RWPE2 (cell line): Measurements from ENCODE around the gene MALT1.
"Not testable (repeated sequence)": the region's sequence is repeated elsewhere in the genome, so short reads cannot be mapped to it uniquely, and the experiment has no call there.

Source experiments
- ATAC-seq: fragments of 200-7000 bp; cut with Tn5 transposase; 3 replicates; pipeline ENCODE4 v1.9.1; 2021; ENCODE audit warnings: low read depth
- DNase-seq: peaks from one replicate; pipeline ENCODE4 v3.0.0-alpha.2; 2020; ENCODE audit warnings: low spot score
- H3K27ac ChIP-seq: fragments of 450-650 bp; 2 replicates; pipeline ENCODE4 v1.5.1; 2017; ENCODE audit warnings: mild to moderate bottlenecking; ENCODE audit not compliant: poor library complexity, severe bottlenecking
- H3K27me3 ChIP-seq: fragments of 250-450 bp; sonication (Bioruptor Pico); 2 replicates; pipeline ENCODE4 v1.5.1; 2021; ENCODE audit warnings: mild to moderate bottlenecking, moderate library complexity; ENCODE audit not compliant: insufficient read depth, poor library complexity, severe bottlenecking
- H3K36me3 ChIP-seq: fragments of 250-450 bp; sonication (Bioruptor Pico); 2 replicates; pipeline ENCODE4 v1.5.1; 2020; ENCODE audit warnings: low read depth, mild to moderate bottlenecking, moderate library complexity
- H3K4me1 ChIP-seq: fragments of 250-450 bp; sonication (Bioruptor Pico); 2 replicates; pipeline ENCODE4 v1.5.1; 2021; ENCODE audit warnings: mild to moderate bottlenecking, moderate library complexity; ENCODE audit not compliant: insufficient read depth, poor library complexity, severe bottlenecking
- H3K4me3 ChIP-seq: fragments of 250-450 bp; sonication (Bioruptor Pico); 2 replicates; pipeline ENCODE4 v1.5.1; 2021; ENCODE audit warnings: mild to moderate bottlenecking, moderate library complexity; ENCODE audit not compliant: severe bottlenecking
- H3K9me3 ChIP-seq: fragments of 250-450 bp; sonication (Bioruptor Pico); 2 replicates; pipeline ENCODE4 v1.5.1; 2021; ENCODE audit warnings: mild to moderate bottlenecking, moderate library complexity; ENCODE audit not compliant: severe bottlenecking
- TF ChIP-seq, protein P1 (sequence below): fragments of 450-650 bp; IDR thresholded peaks from one replicate; pipeline ENCODE4 v1.5.1; 2017; ENCODE audit warnings: mild to moderate bottlenecking, moderate library complexity; ENCODE audit not compliant: poor library complexity, severe bottlenecking

Gene MALT1

DNA sequence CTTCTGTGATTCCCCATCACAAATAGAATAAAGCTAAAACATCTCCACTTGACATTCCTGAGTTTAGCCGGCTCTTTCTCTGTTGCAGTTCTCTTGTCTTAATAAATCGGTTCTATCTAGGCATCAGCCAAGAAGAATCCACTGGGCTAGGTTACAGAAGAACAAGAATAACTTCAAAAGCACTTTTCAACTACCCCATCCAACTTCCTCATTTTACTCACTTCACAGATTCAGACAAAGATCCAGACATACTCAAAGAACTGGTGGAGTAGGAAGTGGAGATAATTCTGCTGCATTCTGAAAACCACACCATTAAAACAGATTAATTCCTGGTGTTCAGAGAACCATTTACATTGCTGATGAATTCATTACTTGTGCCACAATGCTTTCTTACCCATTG is 32.8 kb upstream of the MALT1 start:
- Histone ChIP-seq H3K9me3 (no peaks in the 10 kb centered on the region), H3K36me3 (no peaks in the 10 kb centered on the region), H3K27ac (no peak overlapping the region), H3K4me1 (peaks cover 25% of the 10 kb centered on the region), H3K27me3 (no peaks in the 10 kb centered on the region), H3K4me3 (no peak overlapping the region)
- ATAC-seq (no peak), DNase-seq (no peak)
- TF ChIP-seq, protein P1, sequence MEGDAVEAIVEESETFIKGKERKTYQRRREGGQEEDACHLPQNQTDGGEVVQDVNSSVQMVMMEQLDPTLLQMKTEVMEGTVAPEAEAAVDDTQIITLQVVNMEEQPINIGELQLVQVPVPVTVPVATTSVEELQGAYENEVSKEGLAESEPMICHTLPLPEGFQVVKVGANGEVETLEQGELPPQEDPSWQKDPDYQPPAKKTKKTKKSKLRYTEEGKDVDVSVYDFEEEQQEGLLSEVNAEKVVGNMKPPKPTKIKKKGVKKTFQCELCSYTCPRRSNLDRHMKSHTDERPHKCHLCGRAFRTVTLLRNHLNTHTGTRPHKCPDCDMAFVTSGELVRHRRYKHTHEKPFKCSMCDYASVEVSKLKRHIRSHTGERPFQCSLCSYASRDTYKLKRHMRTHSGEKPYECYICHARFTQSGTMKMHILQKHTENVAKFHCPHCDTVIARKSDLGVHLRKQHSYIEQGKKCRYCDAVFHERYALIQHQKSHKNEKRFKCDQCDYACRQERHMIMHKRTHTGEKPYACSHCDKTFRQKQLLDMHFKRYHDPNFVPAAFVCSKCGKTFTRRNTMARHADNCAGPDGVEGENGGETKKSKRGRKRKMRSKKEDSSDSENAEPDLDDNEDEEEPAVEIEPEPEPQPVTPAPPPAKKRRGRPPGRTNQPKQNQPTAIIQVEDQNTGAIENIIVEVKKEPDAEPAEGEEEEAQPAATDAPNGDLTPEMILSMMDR: no peak

DNA sequence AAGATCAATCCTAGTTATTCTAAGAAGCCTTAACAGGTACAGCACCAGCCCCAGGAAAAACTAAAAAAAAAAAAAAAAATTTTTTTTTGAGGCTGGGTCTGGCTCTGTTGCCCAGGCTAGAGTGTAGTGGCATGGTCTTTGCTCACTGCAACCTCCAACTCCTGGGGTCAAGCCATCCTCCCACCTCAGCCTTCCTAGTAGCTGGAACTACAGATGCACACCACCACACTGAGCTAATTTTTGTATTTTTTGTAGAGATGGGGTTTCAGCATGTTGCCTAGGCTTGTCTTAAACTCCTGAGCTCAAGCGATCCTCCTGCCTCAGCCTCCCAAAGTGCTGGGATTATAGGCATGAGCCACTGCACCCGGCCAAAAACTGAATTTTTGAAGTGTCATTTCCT is 32.0 kb upstream of the MALT1 start:
- Histone ChIP-seq H3K27ac (peak overlapping the region; percentile 70), H3K27me3 (no peaks in the 10 kb centered on the region), H3K4me3 (no peak overlapping the region), H3K36me3 (no peaks in the 10 kb centered on the region), H3K4me1 (peaks cover 25% of the 10 kb centered on the region), H3K9me3 (no peaks in the 10 kb centered on the region)
- TF ChIP-seq, protein P1: no peak
- no peak for DNase-seq
- ATAC-seq: no peak

DNA sequence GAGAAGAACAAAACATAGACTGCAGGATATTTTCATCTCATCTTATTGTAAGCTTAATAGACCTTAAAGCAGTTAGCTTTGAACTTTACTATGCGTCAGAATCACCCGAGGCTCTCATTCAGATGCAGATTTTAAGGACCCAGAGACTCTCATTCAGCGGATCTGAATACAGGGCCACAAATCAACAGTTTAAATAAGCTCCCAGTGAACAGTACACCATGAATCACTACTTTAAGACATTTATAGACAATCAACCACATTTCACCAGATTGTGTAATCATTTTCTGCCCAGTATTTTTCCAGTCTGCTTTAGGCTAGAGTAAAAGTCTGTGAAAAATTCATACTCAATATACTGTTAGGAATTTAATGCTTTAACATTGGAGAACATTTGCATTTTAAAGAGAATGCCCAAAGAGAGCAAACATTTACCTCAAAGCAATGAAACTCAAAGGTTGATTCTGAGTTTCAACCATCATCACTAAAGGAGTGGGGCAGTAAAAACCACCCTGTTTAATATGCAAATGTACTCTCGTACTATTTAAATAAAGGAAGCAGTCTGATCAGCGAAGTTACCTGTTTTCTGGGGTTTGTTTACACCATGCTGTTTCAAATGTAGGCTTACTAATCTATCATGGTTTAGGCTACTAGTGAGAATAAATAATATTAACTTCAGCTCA is 31.4 kb upstream of the MALT1 start:
- DNase-seq: no peak
- Histone ChIP-seq H3K9me3 (no peaks in the 10 kb centered on the region), H3K36me3 (no peaks in the 10 kb centered on the region), H3K4me1 (peaks cover 25% of the 10 kb centered on the region), H3K27me3 (no peaks in the 10 kb centered on the region), H3K4me3 (no peak overlapping the region), H3K27ac (peak overlapping the region; percentile 70)
- ATAC-seq: peak; percentile 95
- TF ChIP-seq, protein P1: no peak

DNA sequence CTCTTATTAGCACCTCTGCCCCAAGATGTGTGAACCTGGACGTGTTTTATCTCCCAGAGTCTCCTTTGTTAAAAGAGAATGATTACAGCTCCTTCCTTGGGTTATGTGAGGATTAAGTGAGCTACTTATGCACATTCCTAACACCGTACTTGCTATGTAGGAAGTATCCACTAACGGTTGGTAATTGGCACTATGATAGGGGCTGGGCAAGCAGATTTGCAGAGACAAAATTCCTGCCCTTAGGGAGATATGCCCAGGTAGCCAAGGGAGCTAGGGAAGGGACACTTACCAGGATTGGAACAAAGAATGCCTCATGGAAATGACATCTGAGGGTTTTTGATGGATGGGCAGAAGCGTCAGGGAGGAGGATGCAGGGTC is 30.8 kb upstream of the MALT1 start:
- TF ChIP-seq, protein P1: no peak
- DNase-seq (no peak), ATAC-seq (peak; percentile 33)
- Histone ChIP-seq H3K9me3 (no peaks in the 10 kb centered on the region), H3K4me1 (peaks cover 25% of the 10 kb centered on the region), H3K4me3 (no peak overlapping the region), H3K27me3 (no peaks in the 10 kb centered on the region), H3K27ac (peak overlapping the region; percentile 70), H3K36me3 (no peaks in the 10 kb centered on the region)

DNA sequence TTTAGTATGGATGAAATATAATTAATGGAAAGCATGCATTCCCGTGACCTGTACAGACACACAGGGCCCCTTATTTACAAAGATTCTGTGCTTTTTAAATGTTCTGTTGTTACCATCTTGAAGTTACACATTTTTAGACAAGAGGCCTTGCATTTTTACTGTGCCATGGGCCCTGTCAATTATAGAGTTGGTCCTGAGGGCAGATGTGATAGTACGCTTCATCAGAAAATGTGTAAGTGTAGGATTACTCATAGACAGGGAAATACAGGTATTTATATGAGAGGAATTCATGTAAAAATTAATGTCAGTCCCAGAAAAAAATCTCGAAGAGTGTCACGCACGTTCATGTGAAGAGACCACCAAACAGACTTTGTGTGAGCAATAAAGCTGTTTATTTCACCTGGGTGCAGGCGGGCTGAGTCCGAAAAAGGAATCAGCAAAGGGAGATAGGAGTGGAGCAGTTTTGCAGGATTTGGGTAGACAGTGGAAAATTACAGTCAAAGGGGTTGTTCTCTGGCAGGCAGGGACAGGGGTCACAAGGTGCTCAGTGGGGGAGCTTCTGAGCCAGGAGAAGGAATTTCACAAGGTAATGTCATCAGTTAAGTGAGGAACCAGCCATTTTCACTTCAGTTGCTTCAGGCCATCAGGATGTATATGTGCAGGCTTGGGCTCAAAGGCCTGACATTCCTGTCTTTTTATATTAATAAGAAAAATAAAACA is 30.2 kb upstream of the MALT1 start:
- ATAC-seq: no peak; the same call in 2 of the 3 replicates
- Histone ChIP-seq H3K27ac (peak overlapping the region; percentile 70), H3K36me3 (no peaks in the 10 kb centered on the region), H3K9me3 (no peaks in the 10 kb centered on the region), H3K4me3 (no peak overlapping the region), H3K27me3 (no peaks in the 10 kb centered on the region), H3K4me1 (peaks cover 19% of the 10 kb centered on the region)
- TF ChIP-seq, protein P1: no peak
- no peak for DNase-seq

DNA sequence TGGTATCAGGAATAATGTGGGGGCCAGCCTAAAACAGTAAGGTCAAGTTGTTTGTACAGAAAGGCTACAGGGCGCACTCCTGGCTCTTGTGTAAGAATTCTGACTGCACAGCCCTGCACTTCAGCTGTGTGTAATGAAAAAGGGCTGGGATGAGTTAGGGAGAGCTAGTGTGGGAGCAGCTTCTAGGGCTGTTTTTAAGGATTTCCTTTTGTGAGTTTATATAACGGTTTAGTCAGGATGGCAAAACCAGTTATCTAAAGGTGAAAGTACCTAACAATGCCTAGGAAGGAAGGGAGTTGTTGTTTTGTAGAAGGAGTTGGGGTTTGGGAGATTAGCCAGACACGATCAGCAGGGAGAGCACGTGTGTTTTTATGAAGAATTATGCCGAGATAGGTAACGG is 27.7 kb upstream of the MALT1 start:
- not testable (repeated sequence) for H3K27me3 ChIP-seq, H3K4me3 ChIP-seq, DNase-seq, H3K36me3 ChIP-seq, H3K9me3 ChIP-seq, H3K27ac ChIP-seq, ATAC-seq
- peaks cover 17% of the 10 kb centered on the region for H3K4me1 ChIP-seq
